ENCODE measurements around the gene HRNR.

- no peak for TF ChIP-seq CTCF (IDR thresholded peaks at IDR 0.05; ENCODE audit: insufficient read depth, low read depth, low read length)
- TF ChIP-seq EZH2 (IDR thresholded peaks at IDR 0.05; ENCODE audit: insufficient read depth, low read length), result no peak
Measured at GRCh38 chr1:152220166-152221163, 3.5 kb downstream of the HRNR start.

Measured in astrocyte (in vitro differentiated cells and primary cell).